G401.6 (cell line): ENCODE results near the gene USP35.
A peak's percentile ranks its signal among the peaks of the same experiment; 100 is the strongest.
"Not testable (repeated sequence)": the region's sequence is repeated elsewhere in the genome, so short reads cannot be mapped to it uniquely, and the experiment has no call there.

Experiments used
- FAIRE-seq: peaks from 2 replicates; lab custom pipeline; 2012; peaks lifted over from hg19 to GRCh38; lab: Jason Lieb, UNC

USP35 gene

DNA sequence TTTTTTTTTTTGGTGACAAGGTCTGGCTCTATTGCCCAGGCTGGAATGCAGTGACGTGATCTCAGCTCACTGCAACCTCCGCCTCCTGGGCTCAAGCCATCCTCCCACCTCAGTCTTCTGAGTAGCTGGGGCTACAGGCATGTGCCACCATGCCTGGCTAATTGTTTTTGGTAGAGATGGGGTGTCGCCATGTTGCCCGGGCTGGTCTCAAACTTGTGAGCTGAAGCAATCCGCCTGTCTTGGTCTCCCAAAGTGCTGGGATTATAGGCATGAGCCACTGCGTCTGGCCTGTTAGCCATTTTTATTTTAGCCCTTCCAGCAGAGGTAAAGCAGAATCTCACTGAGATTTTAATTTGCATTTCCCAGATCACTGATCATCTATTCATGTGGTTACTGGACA, 44.3 kb downstream of the USP35 start:
- FAIRE-seq: not testable (repeated sequence)

DNA sequence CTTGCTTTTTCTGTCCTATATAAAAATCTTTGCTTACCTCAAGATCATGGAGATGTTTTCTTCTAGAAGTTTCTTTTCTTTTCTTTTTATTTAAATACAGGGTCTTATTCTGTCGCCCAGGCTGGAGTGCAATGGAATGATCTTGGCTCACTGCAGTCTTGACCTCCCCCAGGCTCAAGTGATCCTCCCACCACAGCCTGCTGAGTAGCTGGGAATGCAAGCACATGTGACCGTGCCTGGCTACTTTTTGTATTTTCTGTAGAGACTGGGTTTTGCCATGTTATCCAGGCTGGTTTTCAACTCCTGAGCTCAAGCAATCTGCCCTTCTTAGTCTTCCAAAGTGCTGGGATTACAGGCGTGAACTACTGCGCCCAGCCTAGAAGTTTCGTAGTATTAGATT, 45.3 kb downstream of the USP35 start:
- FAIRE-seq: no peak

- FAIRE-seq: no peak
These were observed 48.8 kb downstream of the USP35 start for GRCh38 chr11:78237293-78238046.

DNA sequence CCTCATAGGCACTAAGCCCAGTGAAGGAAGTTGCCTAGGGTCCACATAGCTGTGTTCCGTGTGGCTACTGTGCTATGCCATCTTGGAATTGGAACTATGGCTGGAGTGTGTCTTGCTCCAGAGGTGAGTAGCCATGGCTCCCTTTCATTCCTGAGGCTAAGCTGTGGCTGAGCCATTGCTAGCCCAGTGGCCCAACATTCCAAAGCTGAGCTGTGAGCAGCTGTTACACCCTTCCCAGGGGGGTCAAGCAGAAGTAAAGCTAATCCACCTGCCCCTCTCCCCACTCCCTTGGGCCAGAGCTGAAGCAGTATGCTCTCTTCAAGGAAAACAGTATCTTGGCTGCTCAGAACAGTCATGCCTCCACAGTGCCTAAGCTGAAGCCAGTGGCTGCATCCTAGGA, 51.1 kb downstream of the USP35 start:
- no peak for FAIRE-seq

GRCh38 chr11:78241475-78241874, 52.8 kb downstream of the USP35 start:
- peak; percentile 21 for FAIRE-seq

GRCh38 chr11:78244080-78244479, 55.4 kb downstream of the USP35 start:
- FAIRE-seq: no peak

DNA sequence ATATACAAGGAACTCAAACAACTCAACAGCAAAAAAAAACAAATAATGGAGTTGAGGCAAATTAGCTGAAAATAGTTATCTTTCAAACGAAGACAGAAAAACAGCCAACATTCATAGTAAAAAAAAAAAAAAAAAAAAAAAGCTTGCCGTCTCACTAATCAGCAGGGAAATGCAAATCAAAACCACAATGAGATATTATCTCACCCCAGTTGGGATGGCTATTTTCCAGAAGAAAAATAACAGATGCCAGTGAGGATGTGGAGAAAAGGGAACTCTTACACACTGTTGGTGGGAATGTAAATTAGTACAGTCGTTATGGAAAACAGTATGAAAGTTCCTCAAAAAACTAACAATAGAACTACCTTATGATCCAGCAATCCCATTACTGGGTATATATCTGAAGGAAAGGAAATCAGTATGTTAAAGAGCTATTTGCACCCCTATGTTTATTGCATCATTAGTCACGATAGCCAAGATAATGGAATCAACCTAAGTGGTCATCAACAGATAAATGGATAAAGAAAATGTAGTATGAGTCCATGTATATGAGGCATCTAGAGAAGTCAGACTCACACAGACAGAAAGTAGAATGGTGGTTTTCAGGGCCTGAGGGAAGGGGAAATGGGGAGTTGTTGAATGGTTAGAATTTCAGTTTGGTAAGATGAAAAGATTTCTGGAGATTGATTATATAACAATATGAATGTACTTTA, 56.0 kb downstream of the USP35 start:
- no peak for FAIRE-seq

DNA sequence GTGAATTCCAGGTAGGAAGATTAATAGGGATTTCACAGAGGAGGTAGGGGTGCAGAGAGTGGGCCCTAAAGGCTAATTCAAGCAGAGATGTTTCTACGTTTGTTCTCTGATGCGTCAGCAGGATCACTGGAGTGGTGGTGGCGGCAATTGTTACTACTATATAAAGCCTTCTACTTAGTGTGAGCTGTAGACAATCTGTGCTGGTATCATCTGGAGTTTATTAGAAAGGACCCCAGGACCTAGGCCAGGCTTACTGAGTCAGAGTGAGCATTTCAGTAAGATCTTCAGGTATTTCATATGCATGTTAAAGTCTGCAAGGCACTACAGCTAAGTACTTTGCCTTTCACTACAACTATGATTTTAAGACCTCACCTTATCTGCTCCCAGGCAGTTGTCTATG, 59.5 kb downstream of the USP35 start:
- FAIRE-seq: no peak

DNA sequence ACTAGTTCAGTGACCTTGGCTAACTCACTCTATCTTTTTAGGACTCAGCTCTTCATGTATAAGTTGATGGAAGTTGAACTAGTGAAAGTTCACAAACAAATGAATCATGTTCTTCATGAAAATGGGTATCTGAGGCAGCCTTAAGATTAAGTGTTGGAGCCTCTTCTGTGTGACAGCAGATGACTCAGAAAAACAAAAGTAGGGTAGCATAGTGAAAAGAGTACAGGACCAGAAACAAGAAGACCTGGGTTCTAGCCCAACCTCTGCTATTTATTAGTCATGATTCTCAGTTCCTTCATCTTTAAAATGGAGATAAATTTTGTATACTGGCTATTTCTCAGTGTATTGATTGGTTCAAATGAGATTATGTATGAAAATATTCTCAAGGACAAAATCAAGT, 60.2 kb downstream of the USP35 start:
- no peak for FAIRE-seq

GRCh38 chr11:78250099-78250498, 61.4 kb downstream of the USP35 start:
- no peak for FAIRE-seq

- FAIRE-seq: no peak
These were observed 62.5 kb downstream of the USP35 start for GRCh38 chr11:78251083-78251775.

- no peak for FAIRE-seq
These were observed 65.1 kb downstream of the USP35 start for GRCh38 chr11:78253797-78254196.

- FAIRE-seq: no peak
These were observed 65.5 kb downstream of the USP35 start for GRCh38 chr11:78254268-78254667.

DNA sequence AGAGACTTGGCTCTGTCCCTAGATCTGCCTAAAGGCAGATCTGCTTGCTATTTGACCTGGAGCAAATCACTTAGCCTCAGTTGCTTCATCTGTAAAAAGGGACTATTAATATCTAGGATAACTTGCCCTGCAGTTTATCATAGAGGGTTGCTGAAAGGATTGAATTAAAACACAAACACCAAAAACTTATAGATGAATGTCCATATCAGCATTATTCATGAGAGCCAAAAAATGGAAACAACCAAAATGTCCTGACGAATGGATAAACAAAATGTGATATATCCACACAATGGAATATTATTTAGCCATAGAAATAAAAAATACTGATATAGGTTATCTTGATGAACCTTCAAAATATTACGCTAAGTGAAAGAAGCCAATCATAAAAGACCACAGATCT, 67.2 kb downstream of the USP35 start:
- FAIRE-seq: no peak

GRCh38 chr11:78256962-78257361, 68.2 kb downstream of the USP35 start:
- FAIRE-seq: no peak

DNA sequence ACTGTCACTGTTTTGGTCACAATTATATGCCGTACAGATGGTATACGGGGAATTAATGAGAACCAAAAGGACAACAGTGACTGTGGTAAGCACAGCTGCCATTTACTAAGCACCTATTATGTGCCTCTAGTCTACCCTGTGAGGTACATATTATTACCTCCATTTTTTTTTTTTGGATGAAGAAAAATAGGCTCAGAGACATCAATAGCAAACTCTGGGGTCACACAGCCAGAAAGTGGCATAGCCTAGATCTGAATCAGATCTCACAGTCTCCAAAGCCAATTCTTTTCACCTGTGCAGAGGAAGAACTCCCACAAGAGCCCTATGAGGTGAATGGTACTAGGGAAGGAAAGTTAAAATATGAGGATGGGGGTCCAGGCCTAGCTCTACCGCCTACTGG, 68.9 kb downstream of the USP35 start:
- FAIRE-seq: no peak

DNA sequence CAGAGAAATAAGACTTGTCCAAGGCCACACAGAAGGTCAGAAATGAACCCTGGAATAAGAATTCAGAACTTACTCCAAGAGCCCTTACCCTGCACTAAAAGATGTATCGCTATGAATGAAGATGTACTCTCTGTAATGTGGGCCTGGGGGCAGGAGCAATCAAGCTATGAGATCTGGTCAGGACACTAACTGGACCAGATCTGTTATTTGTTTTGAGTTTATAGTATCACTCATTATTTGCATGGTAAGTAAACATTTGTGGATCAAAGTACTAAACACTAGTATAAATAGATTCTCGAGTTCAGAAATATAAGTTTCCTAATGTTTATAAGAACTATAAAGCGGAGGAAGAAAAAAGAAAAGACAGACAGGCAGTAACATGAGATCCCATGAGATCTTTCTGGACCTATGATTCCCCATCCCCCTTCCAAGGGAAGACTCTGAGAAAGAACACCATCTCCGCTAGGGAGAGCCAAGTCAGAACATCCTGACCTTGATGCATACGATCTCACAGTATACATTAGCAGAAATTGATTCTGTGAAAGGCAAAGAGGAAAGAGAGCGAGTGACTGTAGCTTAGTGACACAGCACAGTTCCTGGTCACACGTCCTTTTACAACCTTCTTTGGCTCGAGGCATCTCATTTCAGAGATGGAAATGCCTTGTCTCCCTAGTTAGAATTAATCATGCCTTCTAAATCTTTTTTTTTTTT, 71.2 kb downstream of the USP35 start:
- no peak for FAIRE-seq

- FAIRE-seq: no peak
These were observed 72.6 kb downstream of the USP35 start for GRCh38 chr11:78261367-78261766.

DNA sequence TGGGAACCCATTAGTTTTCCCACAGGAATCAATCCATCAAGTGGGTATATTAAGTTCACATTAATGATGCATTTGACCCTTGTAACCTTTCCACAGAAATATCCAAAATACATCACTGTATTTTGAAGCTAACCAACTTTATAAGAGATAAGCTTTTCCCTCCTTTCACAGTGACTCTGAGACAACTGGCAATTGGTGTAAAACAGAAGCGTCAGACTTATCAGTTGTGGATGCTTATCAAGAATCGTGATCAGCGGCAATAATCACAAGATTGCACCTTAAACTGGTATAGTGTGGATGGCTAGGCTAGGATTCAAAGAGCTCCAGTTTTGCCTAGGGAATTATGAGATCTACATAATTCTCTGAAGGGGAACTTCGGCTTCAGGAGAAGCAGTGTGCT, 73.1 kb downstream of the USP35 start:
- no peak for FAIRE-seq

DNA sequence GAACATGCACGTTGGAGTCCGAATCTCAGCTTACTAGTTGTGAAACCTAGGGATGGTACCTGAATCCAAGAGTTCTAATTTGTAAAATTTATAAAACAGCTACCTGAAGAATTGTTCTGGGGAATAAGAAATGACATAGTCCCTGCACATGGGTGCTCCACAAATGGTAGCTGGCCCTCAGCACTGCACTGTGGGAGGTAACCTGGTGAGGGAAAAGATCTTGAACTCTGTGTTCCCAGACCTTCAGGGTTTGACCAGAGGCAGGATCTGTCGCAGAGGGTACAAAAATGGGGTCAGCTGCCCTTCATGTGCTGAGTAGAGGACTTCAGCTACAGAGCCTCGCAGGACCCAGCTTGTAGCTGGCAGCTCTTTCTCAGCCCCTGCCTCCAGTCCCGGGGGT, 73.5 kb downstream of the USP35 start:
- FAIRE-seq: no peak

DNA sequence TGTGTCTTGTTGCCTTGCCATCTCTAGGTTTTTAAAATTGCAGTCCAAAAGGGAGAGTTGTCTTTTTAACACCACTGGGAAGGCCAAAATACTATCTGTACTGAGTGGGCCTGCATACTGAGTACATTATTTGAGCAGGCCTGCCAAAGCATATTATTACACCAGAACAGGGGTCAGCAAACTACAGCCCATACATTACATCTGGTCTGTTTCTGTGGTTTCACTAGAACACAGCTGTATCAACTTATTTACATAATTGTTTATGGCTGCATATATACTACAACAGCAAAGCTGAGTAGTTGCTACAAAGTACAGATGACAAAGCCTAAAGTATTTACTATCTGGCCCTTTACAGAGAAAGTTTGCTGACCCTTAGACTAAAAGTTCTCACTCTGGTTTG, 74.0 kb downstream of the USP35 start:
- FAIRE-seq: no peak
